GM18508 (cell line): Measurements from ENCODE around the gene CXXC1.
"Not testable (repeated sequence)": the region's sequence is repeated elsewhere in the genome, so short reads cannot be mapped to it uniquely, and the experiment has no call there.

Source experiments
- ATAC-seq: cut with Tn5 transposase; IDR thresholded peaks from one replicate; pipeline ENCODE4 v1.9.1; 2021; ENCODE audit warnings: moderate number of reproducible peaks; ENCODE audit not compliant: insufficient read depth, unreplicated experiment

CXXC1 gene

GRCh38 chr18:50287441-50288347 is at the start of gene CXXC1:
CXXC1 (minus strand) TSS chr18:50287692; CDS start chr18:50287589, 103 bp downstream.
- peak; percentile 81 for ATAC-seq

- ATAC-seq = no peak
Measured at GRCh38 chr18:50334546-50335152, 47.2 kb upstream of the CXXC1 start.

- no peak for ATAC-seq
Measured at GRCh38 chr18:50331691-50332090, 44.2 kb upstream of the CXXC1 start.

GRCh38 chr18:50330176-50330575 is 42.7 kb upstream of the CXXC1 start:
- no peak for ATAC-seq

- ATAC-seq = no peak
Measured at GRCh38 chr18:50327983-50328382, 40.5 kb upstream of the CXXC1 start.

- no peak for ATAC-seq
Measured at GRCh38 chr18:50320719-50321118, 33.2 kb upstream of the CXXC1 start.

GRCh38 chr18:50315100-50315871 is 27.8 kb upstream of the CXXC1 start:
- peak; percentile 58 for ATAC-seq

DNA sequence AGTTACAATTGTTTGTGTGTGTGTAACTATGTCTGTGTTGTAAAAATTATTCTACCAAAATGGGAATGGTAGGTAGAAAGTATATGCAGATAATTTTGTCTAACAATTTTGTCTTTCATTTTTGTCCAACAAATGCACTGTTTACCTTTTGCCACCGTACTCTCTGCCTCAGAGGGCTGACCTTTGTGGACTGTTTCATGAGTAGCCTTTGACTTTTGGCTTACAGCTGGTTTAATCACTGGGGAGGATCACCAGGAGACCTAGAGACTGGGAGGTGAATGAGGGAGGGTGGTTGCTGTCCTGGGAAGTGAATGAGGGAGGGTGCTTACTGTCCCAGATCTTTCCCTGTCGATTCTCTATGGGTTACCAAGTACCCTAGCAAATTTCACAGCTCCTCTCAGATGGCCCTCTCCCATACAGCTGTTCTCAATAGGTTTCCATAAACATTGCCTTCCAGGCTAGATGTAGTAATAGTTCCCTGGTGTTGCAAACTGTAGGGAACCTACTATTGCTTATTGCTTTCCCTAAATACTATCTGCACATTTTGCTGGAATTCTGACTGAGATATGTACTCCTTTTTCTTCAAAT is 26.5 kb upstream of the CXXC1 start:
- no peak for ATAC-seq

DNA sequence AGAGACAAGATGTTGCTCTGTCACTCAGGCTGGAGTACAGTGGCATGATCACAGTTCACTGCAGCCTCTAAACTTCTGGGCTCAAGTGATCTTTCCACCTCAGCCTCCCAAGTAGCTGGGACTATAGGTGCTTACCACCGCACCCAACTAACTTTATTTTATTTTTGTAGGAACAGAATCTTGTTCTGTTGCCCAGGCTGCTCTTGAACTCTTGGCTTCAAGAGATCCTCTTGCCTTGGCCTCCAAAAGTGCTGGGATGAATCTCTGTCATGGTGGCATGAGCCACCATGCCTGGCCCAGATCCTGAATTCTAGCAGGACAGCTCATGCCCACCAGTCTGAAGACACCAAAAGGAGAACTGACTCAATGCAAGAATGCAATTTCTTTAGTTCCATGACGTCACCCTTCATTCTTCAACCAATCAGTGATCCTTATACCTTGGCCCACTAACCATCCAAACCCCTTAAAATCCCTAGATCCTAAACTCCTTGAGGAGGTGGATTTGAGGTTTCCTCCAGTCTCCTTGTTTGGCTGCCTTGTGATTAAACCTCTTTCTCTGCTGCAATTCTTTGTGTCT is 25.6 kb upstream of the CXXC1 start:
- ATAC-seq = peak; percentile 10

GRCh38 chr18:50312296-50313030 is 25.0 kb upstream of the CXXC1 start:
- ATAC-seq = peak; percentile 55

GRCh38 chr18:50311650-50312049 is 24.2 kb upstream of the CXXC1 start:
- no peak for ATAC-seq

- ATAC-seq = no peak
Measured at GRCh38 chr18:50310080-50310479, 22.6 kb upstream of the CXXC1 start.

GRCh38 chr18:50308851-50309250 is 21.4 kb upstream of the CXXC1 start:
- not testable (repeated sequence) for ATAC-seq

GRCh38 chr18:50307738-50308470 is 20.4 kb upstream of the CXXC1 start:
- ATAC-seq = peak; percentile 53

- no peak for ATAC-seq
Measured at GRCh38 chr18:50307400-50307737, 19.9 kb upstream of the CXXC1 start.

DNA sequence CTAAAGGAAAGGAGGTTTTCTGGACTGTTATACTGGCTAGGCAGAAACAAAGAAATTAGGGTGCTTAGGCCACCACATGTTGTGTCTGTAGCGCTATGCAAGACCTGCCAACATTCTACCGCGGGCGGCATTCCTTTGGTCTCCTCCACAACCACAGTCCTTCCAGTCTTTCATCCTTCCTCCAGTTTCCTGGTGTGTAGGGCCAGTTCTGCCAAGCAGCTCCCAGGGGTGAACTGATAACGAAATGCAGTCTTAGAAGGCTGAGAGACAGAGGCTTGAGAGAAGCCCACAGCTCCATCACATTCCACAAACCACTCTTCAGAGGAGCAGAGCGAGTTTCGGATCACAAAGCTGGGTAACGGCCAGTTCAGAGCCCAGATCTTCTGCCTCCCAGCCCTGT is 19.5 kb upstream of the CXXC1 start:
- ATAC-seq = no peak

DNA sequence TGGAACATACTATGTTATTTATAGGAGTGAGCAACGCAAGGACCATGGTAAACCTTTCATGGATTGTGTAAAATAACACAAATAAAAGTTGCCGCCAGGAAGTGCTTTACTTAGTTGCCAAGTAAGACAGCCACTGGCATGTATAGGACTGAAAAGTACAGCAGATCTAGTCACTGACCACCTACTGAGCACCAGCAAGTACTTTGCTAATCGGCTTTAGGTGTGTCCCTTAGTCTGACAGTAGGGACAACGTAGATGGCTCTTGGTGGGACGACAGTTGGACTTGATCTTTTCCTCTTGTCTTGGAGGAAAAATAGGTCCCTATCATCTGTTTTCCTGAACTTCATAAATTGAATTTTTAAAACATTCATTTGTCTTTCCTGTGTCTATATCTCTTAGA is 13.6 kb upstream of the CXXC1 start:
- ATAC-seq = no peak

DNA sequence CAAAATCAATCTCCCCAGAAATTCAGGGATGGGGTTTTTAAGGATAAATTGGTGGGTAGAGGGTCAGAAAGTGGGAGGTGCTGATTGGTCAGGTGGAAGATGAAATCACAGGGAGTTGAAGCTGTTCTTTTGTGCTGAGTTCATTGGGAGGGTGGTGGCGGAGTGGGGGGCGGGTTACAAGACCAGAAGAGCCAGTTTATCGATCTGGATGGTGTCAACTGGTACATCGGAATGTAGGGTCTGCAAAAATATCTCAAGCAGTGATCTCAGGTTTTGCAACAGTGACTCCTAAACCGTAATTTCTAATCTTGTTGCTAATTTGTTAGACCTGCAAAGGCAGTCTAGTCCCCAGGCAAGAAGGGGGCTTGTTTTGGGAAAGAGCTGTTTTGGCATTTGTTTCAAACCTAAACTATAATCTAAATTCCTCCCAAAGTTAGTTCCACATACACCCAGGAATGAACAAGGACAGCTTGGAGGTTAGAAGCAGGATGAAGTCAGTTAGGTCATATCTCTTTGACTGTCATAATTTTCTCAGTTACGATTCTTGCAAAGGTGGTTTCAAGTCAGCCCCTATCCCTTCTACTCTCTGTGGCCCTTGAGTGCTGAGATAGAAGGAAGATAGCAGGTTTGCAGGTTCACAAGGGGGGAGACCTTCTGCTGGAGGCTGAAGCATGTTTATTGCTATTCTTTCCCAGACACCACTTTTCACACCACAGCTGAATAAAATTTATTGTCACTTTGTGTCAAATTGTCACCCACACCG is 12.3 kb upstream of the CXXC1 start:
- ATAC-seq = no peak
